HepG2 (cell line): ENCODE measurements around the gene EWSR1. TPM values are rescaled to one million over a fixed set of nuclear protein-coding genes. Genes with fewer than 3 reads are reported as not detected.

ENCODE experiments used
- ARID4A ChIP-seq: sonication (generic); formaldehyde crosslinking; IDR thresholded peaks from 2 replicates; pipeline ENCODE4 v1.5.0; 2020; ENCODE audit warnings: mild to moderate bottlenecking, missing genetic modification reagents, borderline replicate concordance
- ELF4 ChIP-seq: sonication (generic); formaldehyde crosslinking; IDR thresholded peaks from 2 replicates; pipeline ENCODE4 v1.5.0; 2020; ENCODE audit warnings: missing genetic modification reagents, mild to moderate bottlenecking, moderate library complexity, borderline replicate concordance
- FOXC1 ChIP-seq: sonication (generic); formaldehyde crosslinking; IDR thresholded peaks from 2 replicates; pipeline ENCODE4 v1.8.0; 2022; ENCODE audit warnings: mild to moderate bottlenecking, missing genetic modification reagents, borderline replicate concordance
- KLF15 ChIP-seq: sonication (generic); formaldehyde crosslinking; IDR thresholded peaks from 2 replicates; pipeline ENCODE4 v1.8.1; 2023; ENCODE audit warnings: borderline replicate concordance, mild to moderate bottlenecking, inconsistent platforms, missing genetic modification reagents, mixed read lengths
- MXD3 ChIP-seq: IDR thresholded peaks from 2 replicates; pipeline ENCODE4 v1.6.1; 2016; ENCODE audit warnings: mild to moderate bottlenecking, missing biosample characterization, missing genetic modification reagents
- NR2F6 ChIP-seq, 2 experiments: IDR thresholded peaks; 2 replicates each; pipeline ENCODE4 v1.6.1; 2016; ENCODE audit warnings: antibody characterized with exemption in 1 of 2, mild to moderate bottlenecking in 1 of 2
- PAX8 ChIP-seq: sonication (generic); formaldehyde crosslinking; IDR thresholded peaks from 2 replicates; pipeline ENCODE4 v1.8.0; 2022; ENCODE audit warnings: mild to moderate bottlenecking, missing genetic modification reagents, borderline replicate concordance
- POGZ ChIP-seq: sonication (generic); formaldehyde crosslinking; IDR thresholded peaks from 2 replicates; pipeline ENCODE4 v1.4.0; 2020; ENCODE audit warnings: mild to moderate bottlenecking, missing genetic modification reagents
- POLR2G ChIP-seq: fragments of 200-400 bp; formaldehyde crosslinking; IDR thresholded peaks from 2 replicates; pipeline ENCODE4 v1.6.1; 2018; ENCODE audit warnings: mild to moderate bottlenecking, low read depth, low read length, moderate library complexity
- SP1 ChIP-seq, 2 experiments: fragments of 450-650 bp in 1 of 2; sonication (generic) in 1 of 2; formaldehyde crosslinking in 1 of 2; IDR thresholded peaks; 2 replicates each; pipeline versions ENCODE4 v1.4.0 to v1.6.1; 2016 to 2020; ENCODE audit warnings: missing genetic modification reagents in 1 of 2
- TARDBP ChIP-seq: sonication (generic); formaldehyde crosslinking; IDR thresholded peaks from 2 replicates; pipeline ENCODE4 v1.8.0; 2022; ENCODE audit warnings: mild to moderate bottlenecking, missing genetic modification reagents
- ZNF138 ChIP-seq: sonication (generic); formaldehyde crosslinking; IDR thresholded peaks from 2 replicates; pipeline ENCODE4 v1.5.0; 2020; ENCODE audit warnings: mild to moderate bottlenecking, low read depth, missing genetic modification reagents
- ZNF263 ChIP-seq: sonication (generic); formaldehyde crosslinking; IDR thresholded peaks from 2 replicates; pipeline ENCODE4 v1.4.0; 2020; ENCODE audit warnings: missing genetic modification reagents
- polyA plus RNA-seq, 8 experiments: library from polyadenylated mRNA; depleted of rRNA in 3 of 8; stranded (reverse) in 7 of 8; unstranded in 1 of 8; fragments of >200 nt; fragmentation: Illumina TruSeq in 4 of 8; extraction: Trizol in 4 of 8; gene quantifications; 2 replicates each; pipeline versions ENCODE4 v1.2.1 to v1.2.3, GENCODE V29; 2011 to 2016; ENCODE audit warnings: low read depth in 4 of 8, missing spikeins in 1 of 8, mixed read lengths in 1 of 8; ENCODE audit not compliant: insufficient read depth in 1 of 8
- total RNA-seq, 5 experiments: library from RNA; depleted of rRNA; stranded (reverse); fragments of >200 nt; fragmentation: Illumina TruSeq; extraction: Trizol; gene quantifications; 2 replicates each; pipeline ENCODE4 v1.2.3, GENCODE V29; 2016; ENCODE audit warnings: low read depth in 1 of 5
- TF ChIP-seq, protein P1 (sequence below): sonication (generic); formaldehyde crosslinking; IDR thresholded peaks from 2 replicates; pipeline ENCODE4 v1.4.0; 2020; ENCODE audit warnings: missing genetic modification reagents
- TF ChIP-seq, protein P2 (sequence below): IDR thresholded peaks from 2 replicates; pipeline ENCODE4 v1.6.1; 2016; ENCODE audit warnings: low read depth
- TF ChIP-seq, protein P3 (sequence below): sonication (generic); formaldehyde crosslinking; IDR thresholded peaks from 2 replicates; pipeline ENCODE4 v1.5.0; 2020; ENCODE audit warnings: missing genetic modification reagents
- TF ChIP-seq, protein P4 (sequence below): IDR thresholded peaks from 2 replicates; pipeline ENCODE4 v1.6.1; 2016; ENCODE audit warnings: missing genetic modification reagents, missing compliant biosample characterization

Gene EWSR1
- total and polyA plus RNA-seq, 2 of the 13 experiments (the other 11 are each of a cell fraction or from before 2014, with no cell fraction given) = 211 to 326 TPM

GRCh38 chr22:29231971-29232959, 35.8 kb upstream of the EWSR1 start (continued):
- no peak; the same call in 1 of the 2 replicates for TF ChIP-seq KLF15
- no peak for TF ChIP-seq ZNF138 (CRISPR knock-in tag)
- TF ChIP-seq ELF4 = no peak
- peak; percentile 58; the same call in 1 of the 2 replicates for TF ChIP-seq POGZ (CRISPR knock-in tag)
- no peak for TF ChIP-seq TARDBP
- TF ChIP-seq, protein P1, sequence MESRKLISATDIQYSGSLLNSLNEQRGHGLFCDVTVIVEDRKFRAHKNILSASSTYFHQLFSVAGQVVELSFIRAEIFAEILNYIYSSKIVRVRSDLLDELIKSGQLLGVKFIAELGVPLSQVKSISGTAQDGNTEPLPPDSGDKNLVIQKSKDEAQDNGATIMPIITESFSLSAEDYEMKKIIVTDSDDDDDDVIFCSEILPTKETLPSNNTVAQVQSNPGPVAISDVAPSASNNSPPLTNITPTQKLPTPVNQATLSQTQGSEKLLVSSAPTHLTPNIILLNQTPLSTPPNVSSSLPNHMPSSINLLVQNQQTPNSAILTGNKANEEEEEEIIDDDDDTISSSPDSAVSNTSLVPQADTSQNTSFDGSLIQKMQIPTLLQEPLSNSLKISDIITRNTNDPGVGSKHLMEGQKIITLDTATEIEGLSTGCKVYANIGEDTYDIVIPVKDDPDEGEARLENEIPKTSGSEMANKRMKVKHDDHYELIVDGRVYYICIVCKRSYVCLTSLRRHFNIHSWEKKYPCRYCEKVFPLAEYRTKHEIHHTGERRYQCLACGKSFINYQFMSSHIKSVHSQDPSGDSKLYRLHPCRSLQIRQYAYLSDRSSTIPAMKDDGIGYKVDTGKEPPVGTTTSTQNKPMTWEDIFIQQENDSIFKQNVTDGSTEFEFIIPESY (CRISPR knock-in tag) = 0 out of 2 replicates have a peak, but pooled peaks have one; percentile 28
- TF ChIP-seq SP1 (IDR thresholded peaks at IDR 0.05) = no peak
- TF ChIP-seq SP1 (CRISPR knock-in tag; IDR thresholded peaks at IDR 0.05) = no peak
- no peak for TF ChIP-seq PAX8 (CRISPR knock-in tag)
- TF ChIP-seq NR2F6 (IDR thresholded peaks at IDR 0.05) = no peak
- 0 out of 2 replicates have a peak, but pooled peaks have one; percentile 44 for TF ChIP-seq NR2F6 (CRISPR knock-in tag; IDR thresholded peaks at IDR 0.05)
- TF ChIP-seq, protein P2, sequence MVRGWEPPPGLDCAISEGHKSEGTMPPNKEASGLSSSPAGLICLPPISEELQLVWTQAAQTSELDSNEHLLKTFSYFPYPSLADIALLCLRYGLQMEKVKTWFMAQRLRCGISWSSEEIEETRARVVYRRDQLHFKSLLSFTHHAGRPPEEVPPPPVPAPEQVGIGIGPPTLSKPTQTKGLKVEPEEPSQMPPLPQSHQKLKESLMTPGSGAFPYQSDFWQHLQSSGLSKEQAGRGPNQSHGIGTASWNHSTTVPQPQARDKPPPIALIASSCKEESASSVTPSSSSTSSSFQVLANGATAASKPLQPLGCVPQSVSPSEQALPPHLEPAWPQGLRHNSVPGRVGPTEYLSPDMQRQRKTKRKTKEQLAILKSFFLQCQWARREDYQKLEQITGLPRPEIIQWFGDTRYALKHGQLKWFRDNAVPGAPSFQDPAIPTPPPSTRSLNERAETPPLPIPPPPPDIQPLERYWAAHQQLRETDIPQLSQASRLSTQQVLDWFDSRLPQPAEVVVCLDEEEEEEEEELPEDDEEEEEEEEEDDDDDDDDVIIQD (CRISPR knock-in tag) = 0 out of 2 replicates have a peak, but pooled peaks have one; percentile 44
- TF ChIP-seq MXD3 (CRISPR knock-in tag) = 0 out of 2 replicates have a peak, but pooled peaks have one; percentile 30
- no peak for TF ChIP-seq POLR2G
- no peak for TF ChIP-seq FOXC1
- 0 out of 2 replicates have a peak, but pooled peaks have one; percentile 43 for TF ChIP-seq ZNF263
- TF ChIP-seq ARID4A (CRISPR knock-in tag) = no peak; the same call in 1 of the 2 replicates
- TF ChIP-seq, protein P3, sequence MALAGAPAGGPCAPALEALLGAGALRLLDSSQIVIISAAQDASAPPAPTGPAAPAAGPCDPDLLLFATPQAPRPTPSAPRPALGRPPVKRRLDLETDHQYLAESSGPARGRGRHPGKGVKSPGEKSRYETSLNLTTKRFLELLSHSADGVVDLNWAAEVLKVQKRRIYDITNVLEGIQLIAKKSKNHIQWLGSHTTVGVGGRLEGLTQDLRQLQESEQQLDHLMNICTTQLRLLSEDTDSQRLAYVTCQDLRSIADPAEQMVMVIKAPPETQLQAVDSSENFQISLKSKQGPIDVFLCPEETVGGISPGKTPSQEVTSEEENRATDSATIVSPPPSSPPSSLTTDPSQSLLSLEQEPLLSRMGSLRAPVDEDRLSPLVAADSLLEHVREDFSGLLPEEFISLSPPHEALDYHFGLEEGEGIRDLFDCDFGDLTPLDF (CRISPR knock-in tag) = no peak
- TF ChIP-seq, protein P4, sequence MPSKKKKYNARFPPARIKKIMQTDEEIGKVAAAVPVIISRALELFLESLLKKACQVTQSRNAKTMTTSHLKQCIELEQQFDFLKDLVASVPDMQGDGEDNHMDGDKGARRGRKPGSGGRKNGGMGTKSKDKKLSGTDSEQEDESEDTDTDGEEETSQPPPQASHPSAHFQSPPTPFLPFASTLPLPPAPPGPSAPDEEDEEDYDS (CRISPR knock-in tag) = no peak
